ENCODE data around the gene EFNB2.

Gene EFNB2

DNA sequence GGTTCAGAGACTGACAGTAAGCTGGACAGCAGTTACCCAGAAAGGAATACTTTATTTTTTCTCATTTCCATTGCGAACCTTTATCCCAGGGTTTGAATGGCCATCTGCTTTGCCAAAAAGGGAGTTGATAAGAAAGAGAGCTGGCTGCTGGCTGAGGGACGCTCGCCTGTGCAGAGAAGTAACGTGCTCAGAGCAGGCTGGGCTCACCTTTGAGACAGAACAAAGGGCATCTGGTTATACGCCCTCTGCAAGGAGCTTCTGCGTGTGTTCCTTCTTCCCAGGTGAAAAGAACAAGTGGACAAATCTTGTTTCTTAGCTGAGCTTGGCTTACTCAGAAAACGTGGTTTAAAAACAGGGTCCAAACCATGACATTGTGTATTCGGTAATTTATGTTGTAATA lies 47.4 kb downstream of the EFNB2 start:
- H3K36me3 ChIP-seq: peaks cover 6% of the 10 kb centered on the region; the same call in 1 of the 2 replicates
- no peak overlapping the region for H3K4me3 ChIP-seq (ENCODE audit: low read depth, low read length)
- no peak overlapping the region for H3K27ac ChIP-seq
- no peaks in the 10 kb centered on the region for H3K9me3 ChIP-seq (ENCODE audit: severe bottlenecking)
- no peaks in the 10 kb centered on the region for H3K27me3 ChIP-seq (ENCODE audit: insufficient read depth, low read depth, severe bottlenecking)
- TF ChIP-seq CTCF (IDR thresholded peaks at IDR 0.05; ENCODE audit: low read depth, low read length): no peak
- no peak for DNase-seq

- no peaks in the 10 kb centered on the region for H3K27me3 ChIP-seq (ENCODE audit: insufficient read depth, low read depth, severe bottlenecking)
Measured at GRCh38 chr13:106487129-106487528, 48.3 kb downstream of the EFNB2 start.

DNA sequence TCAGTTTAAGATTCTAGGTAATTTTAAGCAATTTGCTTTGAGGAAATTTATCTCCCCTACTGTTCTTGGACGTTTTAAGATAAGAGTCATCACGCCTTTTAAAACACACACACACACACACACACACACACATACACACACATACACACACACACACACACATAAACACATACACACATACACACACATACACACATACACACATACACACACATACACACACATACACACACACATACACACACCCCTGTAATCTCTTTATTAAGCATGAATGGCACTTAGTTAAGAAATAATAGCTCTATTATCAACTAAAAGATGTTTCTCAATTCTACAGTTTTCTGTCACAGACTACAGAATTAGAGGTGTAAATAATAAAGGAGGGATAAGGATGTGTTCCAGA lies 49.2 kb downstream of the EFNB2 start:
- no peak for TF ChIP-seq CTCF (IDR thresholded peaks at IDR 0.05; ENCODE audit: low read depth, low read length)
- no peak for DNase-seq
- H3K4me3 ChIP-seq (ENCODE audit: low read depth, low read length): no peak overlapping the region

More at GRCh38 chr13:106487129-106487528, 48.3 kb downstream of the EFNB2 start:
- DNase-seq: no peak
- Histone ChIP-seq H3K27ac (no peak overlapping the region), H3K36me3 (0 out of 2 replicates have a peak, but pooled peaks cover under 1% of the 10 kb centered on the region), H3K9me3 (ENCODE audit: severe bottlenecking) (no peaks in the 10 kb centered on the region), H3K4me3 (ENCODE audit: low read depth, low read length) (no peak overlapping the region)
- TF ChIP-seq CTCF (IDR thresholded peaks at IDR 0.05; ENCODE audit: low read depth, low read length): no peak

GRCh38 chr13:106484537-106485193 lies 50.8 kb downstream of the EFNB2 start:
- Histone ChIP-seq H3K27me3 (ENCODE audit: insufficient read depth, low read depth, severe bottlenecking) (no peaks in the 10 kb centered on the region), H3K27ac (no peak overlapping the region), H3K4me3 (ENCODE audit: low read depth, low read length) (no peak overlapping the region), H3K36me3 (no peaks in the 10 kb centered on the region), H3K9me3 (ENCODE audit: severe bottlenecking) (no peaks in the 10 kb centered on the region)
- no peak for DNase-seq
- TF ChIP-seq CTCF (IDR thresholded peaks at IDR 0.05; ENCODE audit: low read depth, low read length): no peak

More for the DNA sequence above, 49.2 kb downstream of the EFNB2 start:
- H3K27ac ChIP-seq: no peak overlapping the region
- H3K27me3 ChIP-seq (ENCODE audit: insufficient read depth, low read depth, severe bottlenecking): no peaks in the 10 kb centered on the region
- H3K36me3 ChIP-seq: no peaks in the 10 kb centered on the region
- no peaks in the 10 kb centered on the region for H3K9me3 ChIP-seq (ENCODE audit: severe bottlenecking)

DNA sequence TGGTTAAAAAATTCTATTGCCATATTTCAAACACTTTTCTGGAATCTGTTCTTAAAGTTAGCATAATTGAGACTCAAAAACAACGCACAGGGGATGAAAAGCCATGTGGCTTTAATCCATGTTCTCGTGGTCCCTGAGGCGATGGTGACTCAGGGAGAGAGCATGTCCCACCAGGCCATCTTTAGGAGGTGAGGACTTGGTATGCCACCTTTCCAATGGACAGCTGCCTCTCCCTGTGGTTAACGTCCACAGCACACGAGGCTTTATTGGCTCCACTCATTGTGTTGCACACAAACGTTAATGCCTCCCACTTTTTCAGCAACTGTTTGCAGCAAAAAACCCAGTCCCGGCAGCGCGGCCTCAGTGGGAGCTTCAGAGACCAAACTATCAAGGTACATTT lies 51.4 kb downstream of the EFNB2 start:
- no peak for TF ChIP-seq CTCF (IDR thresholded peaks at IDR 0.05; ENCODE audit: low read depth, low read length)
- DNase-seq: no peak
- no peaks in the 10 kb centered on the region for H3K36me3 ChIP-seq
- no peak overlapping the region for H3K4me3 ChIP-seq (ENCODE audit: low read depth, low read length)
- no peaks in the 10 kb centered on the region for H3K27me3 ChIP-seq (ENCODE audit: insufficient read depth, low read depth, severe bottlenecking)
- no peak overlapping the region for H3K27ac ChIP-seq
- H3K9me3 ChIP-seq (ENCODE audit: severe bottlenecking): no peaks in the 10 kb centered on the region

GRCh38 chr13:106481919-106482318 lies 53.5 kb downstream of the EFNB2 start:
- TF ChIP-seq CTCF (IDR thresholded peaks at IDR 0.05; ENCODE audit: low read depth, low read length): no peak
- H3K27ac ChIP-seq: no peak overlapping the region

More at GRCh38 chr13:106481919-106482318, 53.5 kb downstream of the EFNB2 start:
- Histone ChIP-seq H3K27me3 (ENCODE audit: insufficient read depth, low read depth, severe bottlenecking) (no peaks in the 10 kb centered on the region), H3K36me3 (no peaks in the 10 kb centered on the region), H3K4me3 (ENCODE audit: low read depth, low read length) (no peak overlapping the region), H3K9me3 (ENCODE audit: severe bottlenecking) (no peaks in the 10 kb centered on the region)
- no peak for DNase-seq
